ENCODE data around the gene KCNG1. TPM values are rescaled to one million over a fixed set of nuclear protein-coding genes. Genes with fewer than 3 reads are reported as not detected.

KCNG1 gene
- total RNA-seq, 1 donor from 2014 or later, result 5.8 TPM

DNA sequence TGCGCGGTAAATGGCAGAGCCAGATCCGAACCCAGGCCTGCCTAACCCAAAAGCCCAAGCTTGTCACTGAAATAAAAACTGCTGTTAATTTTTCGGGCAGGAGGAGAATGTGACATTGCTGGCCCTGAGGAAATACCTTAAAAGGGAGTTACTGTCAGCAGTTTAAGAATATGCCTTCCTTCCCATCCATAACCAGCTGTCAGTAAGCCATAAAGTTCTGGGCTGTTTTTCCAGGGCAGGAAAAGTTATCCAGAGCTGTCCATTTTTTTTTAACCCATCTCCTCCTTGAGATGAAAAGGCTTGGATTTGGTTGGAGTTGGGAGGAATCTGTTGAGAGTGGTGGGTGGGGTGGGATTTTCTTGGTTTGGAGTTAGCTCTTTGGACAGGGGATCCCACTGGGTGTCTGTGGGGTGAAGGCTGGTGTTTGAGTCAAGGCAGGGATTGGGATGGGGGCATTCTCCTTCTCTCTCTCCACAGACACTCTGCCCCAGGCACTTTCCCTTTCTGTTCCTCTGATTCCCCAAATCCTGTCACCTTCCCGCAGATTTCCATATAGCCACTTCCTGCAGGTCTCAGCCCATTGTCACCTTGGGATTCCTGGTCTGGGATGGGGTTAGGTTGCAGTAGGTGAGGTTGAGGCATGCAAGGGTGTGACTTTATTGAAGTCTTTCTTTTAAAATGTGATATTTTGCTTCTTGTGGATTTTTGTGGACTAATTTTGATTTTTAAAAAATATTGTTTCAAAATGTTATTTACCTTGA lies 4.3 kb upstream of the KCNG1 start:
- H3K27me3 Mint-ChIP-seq (ENCODE audit: low read depth), result peaks cover 82% of the 10 kb centered on the region
- H3K9me3 Mint-ChIP-seq, result no peaks in the 10 kb centered on the region
- H3K36me3 Mint-ChIP-seq (ENCODE audit: low read depth), result no peaks in the 10 kb centered on the region
- H3K27ac Mint-ChIP-seq (ENCODE audit: unreplicated experiment), result no peak overlapping the region
- no peak for DNase-seq (ENCODE audit: low read depth, low spot score)
- H3K4me1 Mint-ChIP-seq, result peaks cover 6% of the 10 kb centered on the region
- H3K4me3 Mint-ChIP-seq, result no peak overlapping the region
- TF ChIP-seq CTCF (conservative IDR thresholded peaks at IDR 0.05), result no peak

- peaks cover 12% of the 10 kb centered on the region for H3K4me1 Mint-ChIP-seq
- H3K27ac Mint-ChIP-seq (ENCODE audit: unreplicated experiment), result no peak overlapping the region
- no peak overlapping the region for H3K4me3 Mint-ChIP-seq
- H3K36me3 Mint-ChIP-seq (ENCODE audit: low read depth), result no peaks in the 10 kb centered on the region
- DNase-seq (ENCODE audit: low read depth, low spot score), result no peak
- TF ChIP-seq CTCF (conservative IDR thresholded peaks at IDR 0.05), result no peak
- peaks cover 88% of the 10 kb centered on the region for H3K27me3 Mint-ChIP-seq (ENCODE audit: low read depth)
- no peaks in the 10 kb centered on the region for H3K9me3 Mint-ChIP-seq
These were observed 3.4 kb upstream of the KCNG1 start for GRCh38 chr20:51026269-51026668.

DNA sequence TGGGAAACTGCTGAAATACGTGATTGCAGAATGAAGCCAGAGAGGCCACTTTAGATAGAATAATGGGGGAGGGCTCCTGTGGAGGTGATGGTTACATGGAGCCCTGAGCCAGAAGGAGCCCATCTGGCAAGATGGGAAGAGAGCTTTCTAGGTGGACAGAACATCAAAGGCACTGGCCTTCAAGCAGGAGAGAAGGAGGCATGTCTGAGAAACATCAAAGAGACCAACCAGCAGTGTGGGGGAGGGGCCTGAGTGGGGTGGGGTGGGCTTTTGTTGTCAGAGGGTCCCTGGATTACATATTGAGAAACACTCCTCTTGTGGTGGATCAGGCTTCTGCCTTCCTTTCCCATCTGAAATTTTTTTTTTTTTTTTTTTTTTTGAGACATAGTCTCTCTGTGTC lies 1.9 kb upstream of the KCNG1 start:
- Mint-ChIP-seq H3K4me3 (peak overlapping the region; percentile 78), H3K27me3 (ENCODE audit: low read depth) (peaks cover 88% of the 10 kb centered on the region), H3K27ac (ENCODE audit: unreplicated experiment) (no peak overlapping the region), H3K36me3 (ENCODE audit: low read depth) (no peaks in the 10 kb centered on the region), H3K4me1 (peaks cover 12% of the 10 kb centered on the region), H3K9me3 (no peaks in the 10 kb centered on the region)
- no peak for DNase-seq (ENCODE audit: low read depth, low spot score)
- no peak for TF ChIP-seq CTCF (conservative IDR thresholded peaks at IDR 0.05)

DNA sequence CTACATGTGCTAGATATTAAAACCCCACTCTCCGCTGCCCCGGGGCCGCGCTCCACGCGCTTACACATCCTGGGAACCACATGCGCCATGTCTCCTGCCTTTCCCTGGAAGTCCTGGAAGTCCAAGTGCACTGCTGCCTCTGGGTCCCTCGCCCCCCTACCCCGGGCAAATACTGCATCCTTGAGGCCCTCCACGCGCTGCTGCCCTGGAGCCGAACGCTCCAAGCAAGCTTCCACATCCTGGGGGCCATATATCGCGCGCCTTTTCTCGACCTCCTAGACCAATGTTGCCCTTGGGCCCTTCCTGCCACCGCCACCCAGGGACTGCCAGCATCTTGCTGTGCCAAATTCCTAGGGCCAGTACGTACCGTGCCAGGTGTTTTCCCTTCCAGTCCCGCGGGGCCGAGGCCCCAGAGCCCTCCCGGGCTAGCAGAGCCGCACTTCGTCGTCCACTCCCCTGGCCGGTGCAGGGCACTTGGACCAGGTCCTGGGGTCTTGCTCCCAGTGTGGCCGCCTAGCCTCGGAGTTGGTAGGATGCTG lies 779 bp upstream of the KCNG1 start:
- peaks cover 12% of the 10 kb centered on the region for H3K4me1 Mint-ChIP-seq
- DNase-seq (ENCODE audit: low read depth, low spot score), result no peak
- H3K27ac Mint-ChIP-seq (ENCODE audit: unreplicated experiment), result no peak overlapping the region
- H3K9me3 Mint-ChIP-seq, result no peaks in the 10 kb centered on the region
- no peaks in the 10 kb centered on the region for H3K36me3 Mint-ChIP-seq (ENCODE audit: low read depth)
- peak overlapping the region; percentile 78 for H3K4me3 Mint-ChIP-seq
- H3K27me3 Mint-ChIP-seq (ENCODE audit: low read depth), result peaks cover 81% of the 10 kb centered on the region
- no peak for TF ChIP-seq CTCF (conservative IDR thresholded peaks at IDR 0.05)

GRCh38 chr20:51022227-51022802 lies 592 bp downstream of the KCNG1 start:
- DNase-seq (ENCODE audit: low read depth, low spot score), result no peak
- Mint-ChIP-seq H3K36me3 (ENCODE audit: low read depth) (no peaks in the 10 kb centered on the region), H3K27me3 (ENCODE audit: low read depth) (peaks cover 70% of the 10 kb centered on the region)

More at GRCh38 chr20:51022227-51022802, 592 bp downstream of the KCNG1 start:
- TF ChIP-seq CTCF (conservative IDR thresholded peaks at IDR 0.05), result no peak
- Mint-ChIP-seq H3K4me3 (peak overlapping the region; percentile 81), H3K9me3 (no peaks in the 10 kb centered on the region), H3K4me1 (peaks cover 12% of the 10 kb centered on the region), H3K27ac (ENCODE audit: unreplicated experiment) (no peak overlapping the region)
